Globus pallidus (tissue), 1 donor: ENCODE data around the gene POLA2.
"Not testable (repeated sequence)": the region's sequence is repeated elsewhere in the genome, so short reads cannot be mapped to it uniquely, and the experiment has no call there.

Source experiments
- DNase-seq: peaks from one replicate; pipeline ENCODE4 v3.0.0-alpha.2; 2015; ENCODE audit warnings: low spot score

POLA2 gene

DNA sequence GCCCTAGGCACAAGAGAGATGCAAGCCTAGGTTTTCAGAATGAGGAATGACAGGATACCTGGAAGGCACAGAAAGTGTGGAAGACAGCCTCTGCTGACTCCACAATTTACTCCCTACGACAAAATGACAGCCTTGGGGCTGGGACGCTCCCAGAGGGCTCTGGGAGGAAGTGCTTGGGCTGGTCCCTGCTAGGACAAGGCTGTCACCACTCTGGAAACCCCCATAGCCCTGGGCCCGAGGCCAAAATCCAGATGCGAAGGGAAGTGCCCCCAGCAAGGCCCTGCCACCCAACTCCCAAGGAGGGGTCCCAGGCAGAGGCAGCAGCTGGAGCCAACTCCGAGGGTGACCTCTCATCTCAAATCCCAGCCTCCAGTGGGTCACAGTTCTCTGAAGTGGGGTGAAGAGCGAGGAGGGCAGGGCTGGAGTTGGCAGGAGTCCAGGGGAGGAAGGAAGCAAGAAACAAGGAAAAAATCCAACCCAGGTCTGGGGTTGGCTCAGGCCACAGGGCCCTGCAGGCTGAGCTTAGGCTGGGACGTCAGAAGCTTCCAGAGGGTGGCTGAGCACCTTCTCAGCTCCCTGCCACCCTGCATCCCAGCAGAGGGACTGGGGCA, 46.6 kb downstream of the POLA2 start:
- no peak for DNase-seq

DNA sequence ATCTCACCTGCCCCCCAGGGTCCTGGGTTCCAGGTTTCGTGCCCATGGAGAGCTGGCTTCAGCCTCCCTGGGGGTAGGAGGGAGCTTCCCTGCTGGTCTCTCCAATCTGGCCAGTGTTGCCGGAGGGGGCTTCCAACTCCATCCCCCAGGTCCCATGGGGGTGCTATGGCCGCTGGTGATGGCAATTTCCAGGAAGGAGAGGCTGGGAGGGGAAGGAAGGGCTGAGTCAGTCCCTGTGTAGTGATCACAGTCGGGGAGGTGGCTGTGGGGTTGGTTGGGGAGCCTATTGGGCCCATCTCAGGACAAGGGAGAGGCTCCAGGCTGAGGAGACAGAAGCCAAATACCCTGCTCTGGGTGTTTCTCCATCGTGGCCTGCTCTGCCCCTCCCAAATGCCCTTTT, 47.2 kb downstream of the POLA2 start:
- DNase-seq = no peak

DNA sequence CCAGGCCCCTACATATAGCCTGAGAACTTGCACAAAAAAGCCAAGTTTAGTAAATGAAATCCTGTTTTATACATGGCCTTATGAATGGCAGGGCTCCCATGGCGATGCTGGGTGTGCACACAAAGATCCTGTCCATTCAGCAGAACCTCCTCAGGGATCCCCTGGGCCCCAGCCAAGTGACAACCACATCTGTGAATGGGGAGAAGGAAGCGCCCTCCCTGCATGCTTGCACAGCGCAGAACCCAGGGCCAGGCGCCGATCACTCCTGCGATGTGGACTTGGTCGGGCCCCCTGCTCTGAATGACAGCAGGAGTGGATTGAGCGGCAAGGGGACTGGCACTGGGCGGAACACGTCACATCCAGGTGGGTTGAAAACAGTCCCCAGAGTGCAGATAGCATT, 48.5 kb downstream of the POLA2 start:
- DNase-seq = no peak

DNA sequence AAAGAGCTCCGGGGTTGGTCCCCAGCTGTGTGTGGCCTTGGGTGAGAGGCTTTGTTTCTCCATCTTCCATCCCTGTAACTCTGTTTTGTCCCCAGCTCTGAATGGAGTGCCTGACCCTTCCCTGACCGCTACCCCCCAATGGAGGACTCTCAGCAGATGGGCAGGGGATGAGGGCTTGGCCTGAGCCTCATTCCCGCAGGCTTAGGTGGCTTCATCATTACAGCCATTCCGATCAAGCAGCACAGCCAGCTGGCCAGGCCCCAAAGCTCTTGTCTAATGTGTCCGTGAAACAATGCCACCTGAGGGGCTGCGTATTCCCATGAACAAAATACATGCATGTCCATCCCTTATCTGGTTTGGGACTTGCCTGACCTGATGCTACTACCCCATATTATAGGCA, 49.0 kb downstream of the POLA2 start:
- DNase-seq = no peak

DNA sequence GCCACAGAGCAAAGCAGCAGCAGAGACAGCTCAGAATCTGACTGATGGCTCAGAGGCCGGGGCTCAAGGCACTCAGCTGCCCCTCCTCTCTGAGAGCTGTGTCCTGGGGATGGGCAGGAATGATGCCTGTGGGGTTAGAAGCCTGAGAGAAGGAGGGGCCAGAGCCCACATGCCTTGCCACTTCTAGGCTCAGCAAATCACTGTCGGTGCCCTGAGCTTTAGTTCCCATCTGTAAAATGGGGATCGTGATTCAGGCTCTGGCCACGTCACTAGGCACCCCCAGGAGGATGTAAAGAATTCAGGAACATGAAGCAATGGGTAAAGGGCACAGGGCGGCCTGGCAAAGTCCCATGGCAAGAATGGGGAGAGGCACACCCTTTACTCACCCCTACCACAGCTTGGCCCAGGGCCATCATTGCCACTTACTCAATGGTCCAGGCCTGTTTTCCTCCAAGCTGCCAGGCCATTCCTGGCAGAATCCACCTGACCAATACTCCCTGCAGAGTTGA, 49.5 kb downstream of the POLA2 start:
- no peak for DNase-seq

DNA sequence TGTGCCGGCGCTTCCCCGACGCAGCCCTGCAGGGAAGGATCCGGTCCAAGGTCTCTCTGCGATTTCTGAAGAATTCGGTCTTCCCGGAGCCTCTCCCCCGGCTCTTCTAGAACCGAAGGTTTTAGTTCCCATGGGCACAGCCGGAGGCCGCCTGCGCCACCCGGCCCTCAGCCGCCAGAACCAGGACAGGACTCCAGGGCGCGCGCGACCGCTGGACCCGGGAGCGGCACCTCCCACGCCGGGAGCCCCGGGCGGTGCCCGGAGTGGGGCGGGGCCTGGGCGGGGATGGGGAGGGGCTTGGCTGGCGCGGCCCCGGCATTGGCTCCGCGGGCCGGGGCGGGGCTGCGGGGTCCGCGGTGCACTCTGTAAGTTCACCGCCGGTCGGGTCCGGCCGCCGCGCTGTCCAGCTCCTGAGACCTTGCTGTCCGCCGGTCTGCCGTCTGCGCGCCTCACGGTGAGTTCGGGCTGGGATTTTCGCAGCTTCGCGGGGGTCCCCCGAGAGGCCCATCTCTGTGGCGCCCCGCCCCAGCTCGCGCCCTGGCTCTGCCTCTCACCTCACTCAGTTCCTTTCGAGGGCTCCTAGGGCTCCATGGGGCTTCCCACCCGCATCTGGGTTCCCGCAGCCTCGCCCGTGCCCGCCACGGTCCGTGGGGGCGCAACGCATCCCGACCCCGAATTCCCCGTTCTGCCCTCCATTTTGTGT, 52.9 kb downstream of the POLA2 start, which contains the start of gene CDC42EP2:
Gene CDC42EP2 (plus strand): TSS at position 366 of the 703 bp plus-strand sequence. CDS start 6,033 bp downstream, outside the sequence.
- peak; percentile 91 for DNase-seq

DNA sequence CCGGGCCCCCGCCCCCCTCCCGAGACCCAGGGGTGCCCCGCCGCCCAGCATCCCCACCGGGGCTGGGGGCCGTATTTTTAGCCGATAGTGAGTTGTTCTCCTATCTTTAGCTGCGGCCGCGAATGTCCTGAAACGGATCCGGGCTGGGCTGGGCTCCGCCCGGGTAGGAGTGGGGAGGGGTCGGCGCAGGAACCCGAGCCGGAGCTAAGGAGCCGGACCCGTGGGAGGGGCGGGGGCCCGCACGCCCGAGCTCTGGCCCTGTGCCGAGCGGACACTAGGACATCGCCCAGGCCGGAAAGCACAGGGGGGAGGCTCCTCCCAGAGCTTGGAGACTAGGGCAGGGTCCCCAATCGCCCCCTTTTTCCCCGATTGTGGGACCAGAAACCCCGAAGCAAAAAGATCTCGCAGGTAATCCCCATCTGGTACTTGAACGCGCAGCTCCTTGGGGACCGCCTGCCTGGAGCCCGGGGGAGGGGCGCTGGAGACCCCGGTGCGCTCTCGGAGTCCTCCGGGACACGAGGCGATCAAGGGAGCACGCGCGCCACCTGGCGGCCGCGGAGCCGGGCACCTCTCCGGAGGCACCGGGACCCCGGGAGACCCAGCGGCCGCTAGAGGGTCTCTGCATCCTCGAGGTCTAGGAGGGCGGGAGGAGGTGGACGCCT, 53.6 kb downstream of the POLA2 start:
- peak; percentile 75 for DNase-seq

DNA sequence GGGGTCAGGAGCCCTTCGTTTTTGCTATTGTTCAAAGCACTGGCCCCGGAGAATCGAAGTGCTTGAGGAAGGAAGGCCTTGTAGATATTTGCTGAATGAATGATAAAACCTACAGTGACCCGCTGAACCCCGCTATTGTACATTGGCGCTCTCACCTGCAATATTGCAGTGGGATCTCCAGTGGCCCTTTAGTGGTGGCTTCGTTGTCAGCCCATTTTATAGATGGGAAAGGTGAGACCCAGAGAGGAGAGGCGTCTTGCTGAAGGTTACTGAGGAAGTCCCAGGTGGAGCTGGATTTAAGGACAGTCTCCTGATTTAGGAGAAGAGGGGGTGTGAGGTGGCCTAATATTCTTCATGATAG, 54.1 kb downstream of the POLA2 start:
- DNase-seq = no peak

DNA sequence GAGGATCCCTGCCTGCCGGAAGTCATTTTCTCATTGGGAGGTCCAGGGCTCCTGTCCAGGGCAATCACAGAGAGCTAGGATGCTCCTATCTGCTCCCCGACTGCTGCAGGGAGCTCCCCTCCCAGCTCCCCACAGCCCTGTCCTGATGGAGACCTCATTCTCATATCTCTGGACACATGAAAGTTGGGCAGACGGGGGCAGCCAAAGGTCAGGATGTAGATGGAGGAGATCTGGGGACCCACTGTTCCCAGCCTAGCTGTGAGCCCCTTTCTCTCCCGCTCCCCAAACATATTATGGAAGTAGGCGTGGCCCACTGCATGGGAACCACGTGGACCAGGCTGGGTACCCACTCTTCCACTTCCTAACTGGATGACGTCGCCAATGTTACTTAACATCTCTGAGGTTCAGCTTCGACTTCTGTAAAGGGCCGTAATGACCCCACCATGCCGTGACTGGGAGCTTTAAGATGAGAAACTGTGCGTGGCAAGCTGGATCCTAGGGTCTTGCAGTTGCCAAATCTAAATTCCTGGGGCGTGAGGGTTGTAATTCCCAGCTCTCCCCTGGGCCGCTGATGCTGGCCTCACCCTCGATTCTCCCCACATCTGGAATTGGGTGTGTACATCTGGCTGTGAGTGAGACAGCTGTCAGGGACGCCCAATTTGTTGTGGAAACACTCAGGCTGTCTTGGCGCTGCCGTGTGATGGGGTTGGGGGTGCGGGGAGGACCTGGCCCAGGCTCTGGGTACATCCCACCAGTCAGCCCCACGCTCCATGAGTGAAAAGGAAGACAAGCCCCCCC, 54.7 kb downstream of the POLA2 start:
- no peak for DNase-seq

DNA sequence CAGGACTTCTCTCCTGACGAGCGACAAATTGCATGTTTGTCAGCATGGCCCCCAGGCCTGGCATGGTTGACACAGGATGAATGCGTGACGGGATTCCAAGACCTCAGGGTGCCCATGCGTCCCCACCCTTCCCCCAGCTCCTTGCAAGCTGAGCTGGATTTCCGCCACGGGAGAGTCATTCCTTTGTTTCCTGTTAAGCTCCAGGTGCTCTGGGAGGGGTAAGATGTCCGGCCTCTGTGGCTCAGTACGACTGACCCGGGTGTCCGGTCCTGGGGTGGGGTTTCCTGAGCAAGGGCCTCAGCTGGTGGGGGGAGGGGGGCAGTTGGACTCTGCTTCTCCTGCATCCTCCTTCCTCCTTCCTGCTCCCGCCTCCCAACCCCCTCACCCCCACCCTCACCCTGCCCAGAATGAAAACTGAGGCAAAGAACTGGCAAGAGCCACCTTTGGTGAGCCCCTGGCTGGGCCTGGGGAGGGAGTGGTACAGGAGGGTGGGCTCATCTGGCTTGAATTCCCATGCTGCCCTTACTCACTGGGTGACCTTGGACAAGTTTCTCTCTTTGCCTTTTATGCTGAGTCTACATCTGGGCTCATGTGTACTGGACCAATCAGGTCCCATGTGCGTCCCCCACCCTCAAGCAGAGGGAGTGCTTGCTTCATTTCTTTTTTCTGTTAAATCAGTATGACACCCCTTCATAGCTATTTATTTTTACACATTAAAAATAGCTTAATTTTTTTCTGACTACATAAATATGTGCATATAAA, 55.4 kb downstream of the POLA2 start:
- no peak for DNase-seq

DNA sequence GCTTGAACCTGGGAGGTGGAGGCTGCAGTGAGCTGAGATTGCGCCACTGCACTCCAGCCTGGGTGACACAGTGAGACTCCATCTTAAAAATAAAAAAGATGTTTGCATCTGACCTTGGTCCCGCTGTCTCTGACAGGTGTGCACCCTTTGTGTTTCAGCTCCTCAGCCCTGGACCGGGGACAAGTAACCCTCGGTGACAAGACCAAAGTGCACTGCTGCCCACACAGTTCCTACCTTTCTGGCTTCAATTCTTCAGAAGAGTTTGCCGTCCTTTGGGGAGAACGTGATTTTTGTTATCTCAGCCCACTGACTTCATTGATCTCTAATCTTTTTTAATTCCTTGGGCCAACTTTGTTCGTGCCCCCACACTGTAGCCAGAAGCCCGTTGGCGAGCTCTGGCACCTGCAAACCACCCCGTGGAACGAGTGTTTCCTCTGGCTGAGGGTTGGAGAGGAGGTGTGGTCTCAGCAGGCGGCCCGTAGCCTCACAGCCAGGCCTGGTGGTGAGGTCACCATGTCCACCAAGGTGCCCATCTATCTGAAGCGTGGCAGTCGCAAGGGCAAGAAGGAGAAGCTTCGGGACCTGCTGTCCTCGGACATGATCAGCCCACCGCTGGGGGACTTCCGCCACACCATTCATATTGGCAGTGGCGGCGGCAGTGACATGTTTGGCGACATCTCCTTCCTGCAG, 58.8 kb downstream of the POLA2 start:
- no peak for DNase-seq

DNA sequence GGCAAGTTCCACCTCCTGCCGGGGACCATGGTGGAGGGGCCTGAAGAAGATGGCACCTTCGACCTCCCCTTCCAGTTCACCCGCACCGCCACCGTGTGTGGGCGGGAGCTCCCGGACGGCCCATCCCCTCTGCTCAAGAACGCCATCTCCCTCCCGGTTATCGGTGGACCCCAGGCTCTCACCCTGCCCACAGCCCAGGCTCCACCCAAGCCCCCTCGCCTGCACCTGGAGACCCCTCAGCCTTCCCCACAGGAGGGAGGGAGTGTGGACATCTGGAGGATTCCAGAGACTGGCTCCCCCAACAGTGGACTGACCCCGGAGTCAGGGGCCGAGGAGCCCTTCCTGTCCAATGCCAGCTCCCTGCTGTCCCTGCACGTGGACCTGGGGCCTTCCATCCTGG, 59.3 kb downstream of the POLA2 start:
- DNase-seq = no peak

DNA sequence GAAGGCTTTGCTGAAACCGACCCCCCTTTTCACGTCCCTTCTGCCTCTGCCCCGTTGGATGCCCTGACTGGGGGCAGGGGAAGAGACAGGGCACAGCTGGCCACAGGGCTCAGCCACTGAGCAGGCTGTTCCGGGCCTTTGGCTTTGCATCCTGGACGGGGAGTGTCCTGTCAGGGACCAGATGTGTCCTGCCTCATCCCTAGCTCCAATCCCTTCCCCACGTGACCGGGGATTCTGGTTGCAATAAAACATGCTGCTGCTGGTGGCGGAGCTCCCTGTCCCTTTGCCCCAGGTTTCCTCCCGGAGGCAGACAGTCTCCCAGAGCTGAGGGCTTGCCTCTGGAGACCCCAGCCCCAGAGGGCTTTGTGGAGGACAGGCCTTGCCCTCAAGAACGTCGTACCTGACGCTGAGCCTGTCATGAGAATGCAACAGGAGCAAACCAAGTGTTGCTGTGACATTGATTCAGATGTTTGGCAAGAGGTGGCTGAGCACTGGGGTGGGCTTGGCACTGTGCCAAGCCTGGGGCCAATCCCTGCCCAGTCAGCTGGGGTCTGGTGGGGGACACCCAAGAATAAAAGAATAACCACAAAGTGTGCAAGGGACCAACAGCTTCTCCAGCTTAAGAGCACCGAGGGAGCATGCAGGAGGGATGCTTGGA, 60.2 kb downstream of the POLA2 start:
- DNase-seq = no peak

DNA sequence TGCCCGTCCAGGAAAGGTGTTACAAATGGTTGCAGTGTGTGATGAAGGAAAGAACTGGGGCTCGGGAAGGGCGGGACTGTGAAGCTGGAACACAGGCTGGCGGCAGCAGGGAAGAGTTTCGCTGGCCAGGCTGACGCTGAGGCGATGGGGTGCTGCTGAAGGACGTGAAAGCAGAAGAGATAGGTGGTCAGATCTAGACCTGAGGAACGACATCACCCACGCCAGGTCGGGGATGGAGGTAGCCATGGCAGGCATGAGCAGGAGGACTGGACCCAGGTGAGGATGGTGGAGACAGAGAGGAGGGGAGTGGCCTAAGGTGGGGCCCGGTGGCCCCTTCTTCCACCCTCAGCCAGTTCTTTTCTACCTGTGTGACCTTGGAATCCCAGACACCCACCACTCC, 62.1 kb downstream of the POLA2 start:
- no peak for DNase-seq

DNA sequence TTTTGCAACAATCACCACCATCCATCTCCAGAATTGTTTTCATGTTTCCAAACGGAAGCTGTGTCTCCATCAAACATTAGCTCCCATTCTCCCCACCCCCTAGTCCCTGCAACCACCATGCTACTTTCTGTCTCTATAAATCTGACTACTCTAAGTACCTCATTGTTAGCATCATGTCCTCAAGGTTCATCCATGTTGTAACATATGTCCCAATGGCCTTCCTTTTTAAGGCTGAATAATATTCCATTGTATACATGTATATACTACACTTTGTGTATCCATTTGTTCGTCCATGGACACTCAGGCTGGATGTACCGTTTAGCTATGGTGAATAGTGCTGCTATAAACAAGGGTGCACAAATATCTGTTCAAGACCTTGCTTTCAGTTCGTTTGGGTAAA, 63.7 kb downstream of the POLA2 start:
- no peak for DNase-seq

DNA sequence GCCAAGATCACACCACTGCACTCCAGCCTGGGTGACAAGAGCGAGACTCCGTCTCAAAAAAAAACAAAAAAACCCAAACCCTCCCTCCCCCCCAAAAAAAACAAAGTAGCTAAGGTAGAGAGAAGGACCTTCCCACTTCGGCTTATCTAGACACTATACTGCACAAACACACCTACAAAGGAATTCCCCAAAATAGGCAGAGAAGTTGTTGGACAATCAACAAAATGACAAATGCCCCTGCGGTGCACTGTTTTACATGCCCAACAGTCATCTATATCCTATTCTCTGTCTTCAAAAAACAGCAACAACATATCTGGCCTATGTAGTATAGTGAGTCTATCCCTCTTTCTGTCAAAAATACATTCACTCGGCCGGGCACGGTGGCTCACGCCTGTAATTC, 65.3 kb downstream of the POLA2 start:
- no peak for DNase-seq

DNA sequence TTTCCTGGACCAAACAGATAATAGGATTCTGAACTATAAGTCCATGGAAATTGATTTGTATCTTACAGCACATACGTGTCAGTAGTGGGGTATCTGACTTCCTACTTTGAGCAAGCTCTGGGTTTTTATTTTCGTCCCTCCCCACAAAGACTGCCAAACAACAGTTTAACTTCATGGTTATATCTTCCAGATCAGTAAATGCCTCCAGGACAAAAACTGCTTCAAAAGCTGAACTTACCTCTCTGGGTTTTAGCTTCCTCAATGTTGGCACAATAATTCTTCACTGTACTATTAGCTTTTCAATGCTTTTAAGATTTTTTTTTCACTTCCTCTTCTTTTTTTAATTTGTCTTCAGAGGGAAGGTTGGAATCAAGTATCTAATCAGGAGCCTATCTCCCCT, 67.7 kb downstream of the POLA2 start:
- no peak for DNase-seq

DNA sequence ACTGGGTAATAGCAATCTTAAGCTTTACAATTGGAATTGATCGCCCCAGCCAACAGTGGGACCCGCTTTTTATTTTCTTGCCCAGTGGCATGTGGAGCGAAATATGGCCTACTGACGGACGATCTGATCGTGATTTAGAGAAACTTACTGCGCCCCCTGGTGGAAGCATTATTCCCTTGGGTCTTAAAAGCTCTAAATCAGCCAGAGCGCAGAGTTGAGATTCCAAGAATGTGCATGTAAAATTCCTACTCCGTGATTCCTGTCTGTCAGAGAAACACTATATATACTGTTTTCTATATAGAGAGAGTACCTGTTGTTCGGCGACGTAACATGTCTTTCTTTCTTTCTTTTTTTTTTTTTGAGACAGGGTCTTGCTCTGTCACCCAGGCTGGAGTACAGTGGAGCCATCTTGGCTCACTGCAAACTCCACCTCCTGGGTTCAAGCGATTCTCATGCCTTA, 68.2 kb downstream of the POLA2 start:
- DNase-seq = peak; percentile 91

DNA sequence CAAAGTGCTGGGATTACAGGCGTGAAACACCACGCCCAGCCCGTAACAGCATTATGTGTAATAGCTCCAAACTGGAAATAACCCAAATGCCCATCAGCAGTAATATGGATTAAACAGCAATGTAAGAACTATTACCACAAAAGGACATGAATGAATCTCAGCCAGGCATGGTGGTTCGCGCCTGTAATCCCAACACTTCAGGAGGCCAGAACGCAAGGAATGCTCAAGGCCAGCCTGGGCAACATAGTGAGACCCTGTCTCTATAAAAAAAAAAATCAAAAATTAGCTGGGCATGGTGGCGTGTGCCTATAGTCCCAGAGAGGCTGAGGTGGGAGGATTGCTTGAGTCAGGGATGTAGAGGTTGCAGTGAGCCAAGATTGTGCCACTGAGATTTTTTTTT, 68.8 kb downstream of the POLA2 start:
- no peak for DNase-seq

DNA sequence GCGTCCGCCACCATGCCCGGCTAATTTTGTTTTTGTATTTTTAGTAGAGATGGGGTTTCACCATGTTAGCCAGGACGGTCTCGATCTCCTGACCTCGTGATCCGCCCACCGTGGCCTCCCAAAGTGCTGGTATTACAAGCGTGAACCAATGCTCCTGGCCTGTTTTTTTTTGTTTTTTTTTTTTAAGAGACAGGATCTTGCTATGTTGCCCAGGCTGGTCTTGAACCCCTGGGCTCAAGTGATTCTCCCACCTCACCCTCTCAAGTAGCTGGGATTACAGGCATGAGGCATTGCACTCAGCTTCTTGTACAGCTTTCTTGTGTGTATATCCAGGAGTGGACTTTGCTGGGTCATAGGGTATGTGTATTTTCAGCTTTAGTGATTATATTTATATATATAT, 70.8 kb downstream of the POLA2 start:
- not testable (repeated sequence) for DNase-seq
